Measurements from ENCODE around the gene HHLA2. TPM values are rescaled to one million over a fixed set of nuclear protein-coding genes. Genes with fewer than 3 reads are reported as not detected.
"Not testable (repeated sequence)": the region's sequence is repeated elsewhere in the genome, so short reads cannot be mapped to it uniquely, and the experiment has no call there.

HHLA2 gene
- total and polyA plus RNA-seq, 8 donors, result 0.23 to 2.8 (median 0.95) TPM

DNA sequence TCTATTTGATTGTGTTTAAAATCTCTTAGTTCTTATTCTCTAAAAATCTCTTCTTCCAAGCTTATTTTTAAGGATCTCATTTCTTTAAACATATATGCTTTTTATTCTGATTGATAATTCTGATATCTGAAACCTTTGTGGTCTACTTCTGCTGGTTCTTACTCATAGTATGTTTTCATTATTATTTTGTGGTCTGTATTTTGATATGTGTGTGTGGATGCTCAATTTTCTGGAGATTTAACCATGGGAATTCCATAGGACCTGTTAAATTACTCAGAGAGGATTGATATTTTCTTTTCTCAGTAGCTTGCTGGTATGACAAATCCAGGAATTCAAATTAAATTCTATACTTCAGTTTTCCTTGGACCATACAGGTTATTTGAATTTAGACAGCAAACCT, 14.7 kb upstream of the HHLA2 start:
- Histone ChIP-seq H3K4me1 (no peaks in the 10 kb centered on the region), H3K4me3 (no peak overlapping the region), H3K9me3 (no peaks in the 10 kb centered on the region), H3K36me3 (no peaks in the 10 kb centered on the region), H3K27ac (no peak overlapping the region), H3K27me3 (no peaks in the 10 kb centered on the region)
- DNase-seq (no peak), FAIRE-seq (no peak), ATAC-seq (no peak)
- intact Hi-C loops (cut with DNase I), result no loop called here
- TF ChIP-seq, protein P1, sequence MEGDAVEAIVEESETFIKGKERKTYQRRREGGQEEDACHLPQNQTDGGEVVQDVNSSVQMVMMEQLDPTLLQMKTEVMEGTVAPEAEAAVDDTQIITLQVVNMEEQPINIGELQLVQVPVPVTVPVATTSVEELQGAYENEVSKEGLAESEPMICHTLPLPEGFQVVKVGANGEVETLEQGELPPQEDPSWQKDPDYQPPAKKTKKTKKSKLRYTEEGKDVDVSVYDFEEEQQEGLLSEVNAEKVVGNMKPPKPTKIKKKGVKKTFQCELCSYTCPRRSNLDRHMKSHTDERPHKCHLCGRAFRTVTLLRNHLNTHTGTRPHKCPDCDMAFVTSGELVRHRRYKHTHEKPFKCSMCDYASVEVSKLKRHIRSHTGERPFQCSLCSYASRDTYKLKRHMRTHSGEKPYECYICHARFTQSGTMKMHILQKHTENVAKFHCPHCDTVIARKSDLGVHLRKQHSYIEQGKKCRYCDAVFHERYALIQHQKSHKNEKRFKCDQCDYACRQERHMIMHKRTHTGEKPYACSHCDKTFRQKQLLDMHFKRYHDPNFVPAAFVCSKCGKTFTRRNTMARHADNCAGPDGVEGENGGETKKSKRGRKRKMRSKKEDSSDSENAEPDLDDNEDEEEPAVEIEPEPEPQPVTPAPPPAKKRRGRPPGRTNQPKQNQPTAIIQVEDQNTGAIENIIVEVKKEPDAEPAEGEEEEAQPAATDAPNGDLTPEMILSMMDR (IDR thresholded peaks at IDR 0.05), result no peak

DNA sequence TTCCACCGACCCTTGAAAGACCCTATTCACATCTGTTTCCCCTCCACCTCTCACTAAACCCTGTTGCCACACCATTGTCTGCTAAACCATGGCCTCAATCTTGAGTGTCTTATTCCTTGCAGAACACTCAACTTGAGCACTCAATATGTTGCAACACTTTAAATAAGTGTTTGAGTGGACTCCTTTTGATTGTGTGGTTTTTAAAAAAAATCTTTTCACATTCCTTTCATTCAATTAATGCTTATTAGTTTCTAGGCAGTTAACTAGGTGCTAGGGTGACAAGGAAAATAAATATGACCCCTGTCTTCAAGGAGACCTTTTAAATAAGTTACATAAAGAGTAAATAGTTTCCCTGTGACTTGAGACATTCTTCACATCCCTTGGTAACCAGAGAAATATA, 13.3 kb upstream of the HHLA2 start:
- no peak overlapping the region for H3K27ac ChIP-seq
- ATAC-seq (no peak), DNase-seq (no peak), FAIRE-seq (no peak)
- no peaks in the 10 kb centered on the region for H3K27me3 ChIP-seq
- no peaks in the 10 kb centered on the region for H3K4me1 ChIP-seq
- intact Hi-C loops (cut with DNase I), result no loop called here
- H3K36me3 ChIP-seq, result no peaks in the 10 kb centered on the region
- TF ChIP-seq, protein P1 (IDR thresholded peaks at IDR 0.05), result no peak
- H3K9me3 ChIP-seq, result no peaks in the 10 kb centered on the region
- WGBS, 2 donors, result 36 to 52% methylated on average over 1 of the region's 1 CpG
- H3K4me3 ChIP-seq, result no peak overlapping the region

GRCh38 chr3:108283989-108284388, 12.4 kb upstream of the HHLA2 start:
- H3K9me3 ChIP-seq, result no peaks in the 10 kb centered on the region
- no peak overlapping the region for H3K27ac ChIP-seq
- H3K4me1 ChIP-seq, result peaks cover 0 to 4% (median 0%) of the 10 kb centered on the region in 3 donors
- H3K36me3 ChIP-seq, result no peaks in the 10 kb centered on the region
- TF ChIP-seq, protein P1 (IDR thresholded peaks at IDR 0.05), result no peak
- FAIRE-seq (peak; percentile 23), DNase-seq (no peak), ATAC-seq (no peak)
- no peak overlapping the region for H3K4me3 ChIP-seq
- whole genome bisulfite sequencing, 2 donors, result 83 to 89% methylated on average over 2 of the region's 2 CpGs
- H3K27me3 ChIP-seq, result no peaks in the 10 kb centered on the region
- intact Hi-C loops (cut with DNase I), result no loop called here

DNA sequence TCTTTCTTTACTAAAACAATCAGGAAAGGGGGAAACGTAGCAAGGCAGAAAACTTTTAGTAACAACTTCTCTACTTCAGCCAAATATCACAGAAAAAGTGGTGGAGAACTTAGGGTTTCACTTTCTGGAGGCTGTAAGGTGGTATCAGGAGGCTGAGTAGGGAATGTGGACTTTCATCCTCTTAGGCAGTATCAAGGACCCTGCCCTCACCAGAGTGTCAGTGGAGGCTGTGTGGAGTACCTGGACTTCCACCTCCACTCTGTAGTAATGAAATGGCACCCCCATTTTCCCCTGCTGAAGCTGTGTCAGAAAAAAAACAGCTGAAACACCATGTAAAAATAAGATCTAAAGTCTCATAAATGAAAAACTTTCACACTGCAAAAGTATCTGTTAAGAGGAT, 11.2 kb upstream of the HHLA2 start:
- TF ChIP-seq, protein P1 (IDR thresholded peaks at IDR 0.05), result no peak
- FAIRE-seq, result no peak
- Histone ChIP-seq H3K4me1 (peaks cover 0 to 8% (median 4%) of the 10 kb centered on the region in 3 donors), H3K4me3 (no peak overlapping the region), H3K36me3 (no peaks in the 10 kb centered on the region), H3K27ac (no peak overlapping the region), H3K9me3 (no peaks in the 10 kb centered on the region), H3K27me3 (no peaks in the 10 kb centered on the region)
- ATAC-seq, result no peak
- WGBS, 2 donors, result 82 to 83% methylated on average over 1 of the region's 1 CpG
- DNase-seq, result no peak
- intact Hi-C loops (cut with DNase I), result no loop called here

GRCh38 chr3:108287146-108287545, 9.2 kb upstream of the HHLA2 start:
- Histone ChIP-seq H3K36me3 (no peaks in the 10 kb centered on the region), H3K4me1 (peaks cover 0 to 8% (median 4%) of the 10 kb centered on the region in 3 donors), H3K4me3 (no peak overlapping the region), H3K9me3 (no peaks in the 10 kb centered on the region), H3K27ac (no peak overlapping the region), H3K27me3 (no peaks in the 10 kb centered on the region)
- DNase-seq (no peak), FAIRE-seq (no peak), ATAC-seq (no peak)
- 55 to 96% methylated on average over 1 of the region's 1 CpG for WGBS, 2 donors
- intact Hi-C loops (cut with DNase I), result no loop called here
- TF ChIP-seq, protein P1 (IDR thresholded peaks at IDR 0.05), result no peak

DNA sequence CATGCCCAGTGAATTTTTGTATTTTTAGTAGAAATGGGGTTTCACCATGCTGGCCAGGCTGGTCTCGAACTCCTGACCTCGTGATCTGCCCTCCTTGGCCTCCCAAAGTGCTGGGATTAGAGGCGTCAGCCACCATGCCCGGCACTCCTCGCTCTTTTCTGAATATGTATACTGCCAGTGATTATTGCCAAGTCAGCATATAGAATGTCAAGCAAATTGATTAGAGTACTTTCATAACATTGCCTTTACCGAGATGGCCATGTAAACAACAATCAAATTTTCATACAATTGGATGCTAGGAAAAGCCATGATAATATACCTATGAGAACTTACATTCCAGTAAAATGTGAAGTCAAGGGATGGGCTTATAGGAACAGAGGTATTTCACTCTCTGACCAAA, 8.2 kb upstream of the HHLA2 start:
- H3K36me3 ChIP-seq; ATAC-seq; H3K27me3 ChIP-seq; H3K27ac ChIP-seq; DNase-seq; H3K4me3 ChIP-seq; intact Hi-C loops (cut with DNase I); H3K4me1 ChIP-seq; FAIRE-seq; H3K9me3 ChIP-seq: not testable (repeated sequence)
- WGBS, 2 donors, result 95 to 96% methylated on average over 6 of the region's 6 CpGs
